CD4-positive, alpha-beta T cell treated with Interleukin-6 for 4 hours (primary cell): ENCODE data around the gene BANP.
"Not testable (repeated sequence)": the region's sequence is repeated elsewhere in the genome, so short reads cannot be mapped to it uniquely, and the experiment has no call there.

ENCODE experiments used
- DNase-seq: peaks from one replicate; pipeline ENCODE4 v3.0.0-alpha.2; 2020; ENCODE audit warnings: mixed read lengths

The BANP gene

GRCh38 chr16:87996962-87997880 is 46.0 kb downstream of the BANP start:
- no peak for DNase-seq

DNA sequence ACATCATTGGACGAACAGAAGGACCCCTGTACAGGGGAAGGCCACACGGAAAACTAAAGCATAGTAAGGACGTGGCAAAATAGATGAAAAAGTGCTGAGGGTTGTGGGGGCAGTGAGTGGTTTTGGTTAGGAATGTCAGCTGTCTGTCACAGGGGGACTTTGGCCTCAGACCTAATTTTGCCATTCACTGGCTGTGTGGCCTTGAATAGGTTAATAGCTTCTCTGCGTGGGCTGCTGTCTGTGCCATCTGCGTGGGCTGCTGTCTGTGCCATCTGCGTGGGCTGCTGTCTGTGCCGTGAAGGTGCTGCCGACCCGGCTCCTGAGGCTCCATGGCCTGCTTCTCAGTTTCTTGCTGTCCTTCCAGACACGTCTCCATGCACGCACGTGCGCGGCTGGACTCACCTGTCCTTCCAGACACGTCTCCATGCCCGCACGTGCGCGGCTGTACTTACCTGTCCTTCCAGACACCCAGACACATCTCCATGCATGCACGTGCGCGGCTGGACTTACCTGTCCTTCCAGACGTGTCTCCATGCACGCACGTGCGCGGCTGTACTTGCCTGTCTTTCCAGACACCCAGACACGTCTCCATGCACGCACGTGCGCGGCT is 47.1 kb downstream of the BANP start:
- not testable (repeated sequence) for DNase-seq

- DNase-seq: not testable (repeated sequence)
Measured at GRCh38 chr16:87998992-87999391, 47.8 kb downstream of the BANP start.

DNA sequence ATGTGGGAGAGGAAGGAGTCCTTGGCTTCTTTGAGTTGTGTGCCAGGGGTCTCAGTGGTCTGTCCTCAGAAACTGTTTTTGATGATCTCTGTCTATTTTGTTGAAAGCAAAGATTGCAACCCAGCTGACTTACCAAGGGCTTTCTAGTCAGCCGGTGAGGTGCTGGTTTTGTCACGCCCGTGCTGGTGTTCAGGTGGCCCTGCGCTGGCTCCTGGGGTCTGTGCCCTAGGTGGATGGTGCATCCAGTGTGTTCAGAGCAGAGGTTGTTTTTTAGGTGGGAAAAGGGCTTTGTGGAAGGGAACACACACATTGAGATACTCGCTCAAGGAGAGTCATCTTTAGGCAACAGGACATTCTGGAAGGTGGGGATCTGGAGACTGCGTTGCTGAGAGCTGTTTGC is 51.0 kb downstream of the BANP start:
- no peak for DNase-seq

GRCh38 chr16:88002749-88003148 is 51.5 kb downstream of the BANP start:
- DNase-seq: no peak

GRCh38 chr16:88003316-88003715 is 52.1 kb downstream of the BANP start:
- no peak for DNase-seq

DNA sequence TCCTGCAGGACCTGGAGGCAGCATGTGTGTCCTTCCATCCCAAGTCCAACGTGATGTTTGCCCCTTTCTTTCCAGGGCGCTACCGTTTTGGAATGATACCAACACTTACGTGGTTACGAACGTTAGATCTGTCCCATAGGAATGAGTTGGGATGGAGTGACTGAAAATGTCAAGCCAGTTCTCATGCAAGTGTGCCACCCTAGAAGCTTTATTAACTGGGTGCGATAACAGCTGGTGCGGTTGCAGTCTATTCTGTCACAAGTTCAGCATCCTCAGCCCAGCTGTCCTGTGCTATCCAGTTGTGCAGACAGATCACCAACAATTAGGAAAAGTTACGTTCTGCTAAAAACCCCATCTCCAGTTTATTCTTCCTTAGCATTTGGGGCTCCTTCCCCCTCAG is 52.5 kb downstream of the BANP start:
- DNase-seq: no peak

DNA sequence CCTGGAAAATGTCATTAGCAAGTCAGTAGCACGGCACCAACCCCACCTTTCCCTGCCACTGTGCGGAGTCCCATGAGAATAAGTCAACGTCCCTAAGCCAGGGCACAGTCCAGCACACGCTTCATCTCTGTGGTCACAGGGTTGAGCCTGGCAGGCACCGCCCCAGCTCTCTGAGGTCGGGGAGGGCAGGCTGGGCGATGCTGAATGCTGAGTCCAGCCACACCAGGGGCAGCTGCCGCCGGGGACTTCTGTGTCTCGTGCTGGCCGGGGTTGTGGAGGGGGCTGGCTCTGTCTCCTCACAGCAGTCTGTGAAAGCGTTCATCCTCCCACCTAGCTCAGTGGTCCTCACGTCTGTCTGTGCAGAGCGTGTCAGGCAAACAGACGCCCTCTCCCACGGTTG is 53.2 kb downstream of the BANP start:
- DNase-seq: no peak

DNA sequence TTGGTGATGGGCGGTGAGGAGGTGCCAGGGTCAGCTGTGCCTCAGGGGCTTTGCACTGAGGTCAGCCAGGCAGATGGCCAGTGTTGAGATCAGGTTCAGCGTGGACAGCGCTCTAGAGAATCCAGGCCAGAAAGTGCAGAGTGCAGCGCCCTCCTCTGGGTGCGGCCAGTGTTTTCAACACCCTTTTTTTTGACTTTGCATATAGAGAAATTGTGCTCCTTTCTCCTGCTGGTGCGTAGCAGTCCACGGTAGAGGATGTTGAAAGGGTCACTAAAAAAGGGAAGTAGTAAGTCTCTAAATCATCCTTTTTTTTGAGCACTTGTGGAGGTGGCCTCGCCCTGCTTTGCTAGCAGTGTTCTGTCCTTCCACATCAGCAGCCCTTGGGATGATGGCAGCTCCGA is 53.9 kb downstream of the BANP start:
- DNase-seq: no peak

DNA sequence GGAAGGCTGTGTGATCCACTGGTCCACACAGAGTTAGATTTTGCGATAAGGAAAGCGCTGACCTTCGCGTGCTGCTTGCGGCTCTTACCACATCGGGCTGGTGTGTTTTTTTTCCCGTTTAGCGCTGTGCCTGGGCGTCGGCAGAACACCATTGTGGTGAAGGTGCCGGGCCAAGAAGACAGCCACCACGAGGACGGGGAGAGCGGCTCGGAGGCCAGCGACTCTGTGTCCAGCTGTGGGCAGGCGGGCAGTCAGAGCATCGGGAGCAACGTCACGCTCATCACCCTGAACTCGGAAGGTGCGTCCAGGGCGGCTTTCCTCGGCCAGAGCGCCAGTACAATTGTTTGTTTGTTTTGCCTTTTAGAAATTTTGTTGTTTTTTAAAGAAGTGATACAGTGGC is 54.7 kb downstream of the BANP start:
- no peak for DNase-seq

DNA sequence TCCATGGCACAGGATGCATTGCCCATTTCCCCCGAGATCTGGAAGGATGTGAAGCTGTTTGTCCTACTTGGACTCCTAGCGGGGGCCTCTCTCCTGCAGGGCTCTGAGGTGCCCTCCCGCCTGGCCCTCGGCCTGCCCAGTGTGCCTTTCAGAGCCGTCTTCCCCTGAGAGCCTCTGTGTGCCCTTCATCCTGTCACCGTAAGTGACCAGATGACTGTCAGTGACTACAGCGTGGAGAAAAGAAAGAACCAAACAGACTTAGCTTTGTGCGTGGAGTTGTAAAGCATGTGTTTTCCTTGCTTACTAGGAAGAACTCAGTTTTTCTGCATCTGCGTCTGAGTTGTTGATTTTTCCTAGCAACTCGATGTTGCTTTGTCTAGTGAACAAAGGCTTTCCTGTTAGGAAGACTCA is 56.1 kb downstream of the BANP start:
- no peak for DNase-seq

- no peak for DNase-seq
Measured at GRCh38 chr16:88008840-88009239, 57.6 kb downstream of the BANP start.

DNA sequence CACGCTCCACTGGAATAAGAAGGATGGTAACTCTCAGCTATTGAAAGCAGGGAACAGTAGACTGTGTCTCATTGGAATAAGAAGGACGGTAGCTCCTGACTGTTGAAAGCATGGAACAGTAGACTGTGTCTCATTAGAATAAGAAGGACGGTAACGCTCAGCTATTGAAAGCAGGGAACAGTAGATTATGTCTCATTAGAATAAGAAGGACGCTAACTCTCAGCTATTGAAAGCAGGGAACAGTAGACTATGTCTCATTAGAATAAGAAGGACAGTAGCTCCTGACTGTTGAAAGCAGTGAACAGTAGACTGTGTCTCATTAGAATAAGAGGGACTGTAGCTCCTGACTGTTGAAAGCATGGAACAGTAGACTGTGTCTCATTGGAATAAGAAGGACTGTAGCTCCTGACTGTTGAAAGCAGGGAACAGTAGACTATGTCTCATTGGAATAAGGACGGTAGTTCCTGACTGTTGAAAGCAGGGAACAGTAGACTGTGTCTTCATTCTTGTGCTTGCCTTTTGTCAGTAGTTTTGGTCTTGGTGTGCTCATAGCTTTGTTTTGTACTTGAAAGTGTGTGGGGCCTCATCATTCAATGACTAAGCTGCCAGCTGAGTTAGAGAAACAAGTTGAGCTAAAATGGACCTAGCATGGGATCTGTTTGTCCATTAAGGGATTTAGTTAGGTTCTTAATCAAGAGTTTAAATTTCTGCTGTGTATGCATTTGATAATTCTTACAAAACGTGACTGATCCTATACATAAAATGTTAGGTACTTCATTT is 58.5 kb downstream of the BANP start:
- no peak for DNase-seq

GRCh38 chr16:88010343-88010967 is 59.2 kb downstream of the BANP start:
- no peak for DNase-seq

DNA sequence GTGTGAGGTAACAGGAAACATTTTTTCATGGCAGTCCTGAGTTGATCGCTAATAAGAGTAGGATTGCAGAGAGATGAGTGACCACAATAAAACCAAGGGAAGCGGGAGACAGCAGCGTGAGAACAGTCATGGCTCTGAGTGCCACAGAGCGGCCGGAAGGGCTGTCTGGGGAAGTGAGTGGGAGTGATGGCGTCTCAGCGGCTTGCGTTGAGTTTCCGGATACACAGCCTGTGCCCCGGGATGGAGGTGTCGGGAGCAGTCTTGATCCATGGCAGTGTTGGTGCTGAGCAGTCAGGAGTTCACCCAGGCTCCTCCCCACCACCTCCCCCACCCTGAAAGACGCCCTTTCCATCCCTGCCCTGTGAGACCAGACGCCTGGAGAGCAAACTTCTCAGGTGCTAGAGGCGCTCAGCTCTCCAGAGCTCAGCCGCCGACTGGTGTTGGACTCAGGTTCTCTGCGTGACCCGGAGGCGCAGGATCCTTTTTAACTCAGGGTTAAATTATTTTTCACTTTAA is 59.8 kb downstream of the BANP start:
- no peak for DNase-seq

DNA sequence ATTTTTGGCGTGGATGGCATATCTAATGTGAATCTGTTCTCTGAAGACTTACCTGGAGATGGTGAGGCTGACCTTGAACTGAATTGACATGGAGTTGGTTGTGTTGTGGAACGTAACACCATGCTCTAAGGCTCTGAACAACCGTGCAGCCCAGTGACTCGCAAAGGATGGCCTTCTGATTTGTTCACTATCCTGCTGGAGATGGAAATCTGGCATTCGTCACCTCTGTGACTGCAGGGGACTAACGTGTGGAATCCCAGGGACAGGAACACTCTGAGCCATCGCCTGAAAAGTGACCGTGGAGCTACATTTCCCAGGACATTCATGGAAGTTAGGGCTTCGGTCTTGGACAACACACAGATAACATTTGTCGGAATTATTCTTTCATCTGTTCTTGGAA is 61.1 kb downstream of the BANP start:
- no peak for DNase-seq

GRCh38 chr16:88013091-88013609 is 61.9 kb downstream of the BANP start:
- DNase-seq: no peak

DNA sequence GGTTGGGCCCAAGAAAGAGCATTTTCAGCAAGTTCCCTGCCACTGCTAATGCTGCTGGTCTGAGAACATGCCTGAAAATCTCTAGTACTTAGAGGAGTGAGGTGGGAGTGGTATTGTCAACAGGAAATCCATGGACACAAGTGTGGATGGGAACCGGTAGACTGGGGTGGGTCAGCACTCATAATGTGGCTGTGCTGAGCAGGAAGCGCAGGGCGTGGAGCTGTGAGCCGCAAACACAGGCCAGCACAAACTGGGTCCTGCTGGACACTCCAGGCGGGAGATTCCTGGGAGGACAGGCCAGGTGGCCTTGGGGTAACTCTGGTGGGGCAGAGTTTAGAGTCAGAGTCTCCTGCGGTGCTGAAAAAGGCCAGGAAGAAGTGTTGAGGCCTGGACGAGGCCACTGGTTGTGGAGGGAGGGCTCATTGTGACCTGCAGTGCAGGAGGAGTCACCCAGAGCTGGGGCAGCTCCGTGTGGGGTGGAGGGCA is 62.6 kb downstream of the BANP start:
- no peak for DNase-seq

DNA sequence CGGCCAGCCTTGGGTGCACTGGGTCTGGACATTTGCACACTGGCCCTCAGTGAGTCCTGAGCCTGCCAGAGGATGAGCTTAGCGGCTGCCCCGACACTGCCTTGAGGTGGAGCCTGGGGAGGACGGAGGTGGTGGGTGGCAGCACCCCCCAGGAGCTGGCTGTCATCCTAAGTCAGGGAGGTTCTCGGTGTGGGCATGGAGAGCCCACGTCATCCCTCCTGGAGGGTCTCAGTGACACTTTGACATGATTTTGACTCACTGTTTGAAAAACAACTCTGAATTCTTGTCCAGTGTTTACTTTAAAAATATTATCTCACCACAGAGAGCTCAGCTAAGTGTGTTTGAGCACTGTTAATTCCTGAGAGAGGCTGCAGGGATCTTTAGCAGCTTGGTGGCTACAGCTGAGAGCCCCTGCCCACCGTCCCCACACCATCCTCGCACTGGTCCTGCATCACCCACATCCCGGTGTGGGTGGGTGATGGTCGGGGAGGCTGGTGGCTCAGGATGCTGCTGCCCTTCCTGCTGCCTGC is 63.1 kb downstream of the BANP start:
- no peak for DNase-seq

DNA sequence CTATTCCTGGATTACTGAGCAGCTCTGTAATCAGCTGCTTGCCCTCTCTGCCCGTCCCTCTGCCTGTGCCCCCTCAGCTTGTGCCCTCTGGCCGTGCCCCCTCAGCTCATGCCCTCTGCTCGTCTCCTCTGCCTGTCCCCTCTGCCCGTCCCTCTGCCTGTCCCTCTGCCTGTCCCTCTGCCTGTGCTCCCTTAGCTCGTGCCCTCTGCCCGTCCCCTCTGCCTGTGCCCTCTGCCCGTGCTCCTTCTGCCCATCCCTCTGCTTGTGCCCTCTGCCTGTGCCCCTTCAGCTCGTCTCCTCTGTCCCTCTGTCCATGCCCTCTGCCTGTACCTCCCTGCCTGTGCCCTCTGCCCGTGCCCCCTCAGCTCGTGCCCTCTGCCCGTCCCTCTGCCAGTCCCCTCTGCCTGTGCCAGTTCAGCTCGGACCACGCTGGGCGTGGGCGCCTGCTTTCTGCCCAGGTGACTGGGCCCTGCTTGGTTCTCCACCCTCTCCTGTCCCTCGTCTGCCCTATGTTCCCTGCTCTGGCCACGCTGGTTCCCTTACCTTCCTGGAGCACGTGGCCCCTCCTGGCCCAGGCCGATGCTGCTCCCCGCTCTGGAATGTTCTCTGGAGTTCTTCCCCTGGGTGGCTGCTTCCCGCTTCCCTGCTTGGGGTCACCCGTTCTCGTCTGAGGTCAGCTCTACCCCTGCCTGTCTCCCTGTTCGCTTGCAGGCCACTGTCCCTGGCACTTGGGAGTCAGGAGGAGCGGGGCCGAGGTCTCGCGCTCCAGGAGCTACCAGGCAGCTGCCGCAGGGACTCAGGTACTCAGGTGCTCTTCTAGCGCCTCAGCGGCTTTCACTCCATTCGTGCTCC is 63.9 kb downstream of the BANP start:
- no peak for DNase-seq

- no peak for DNase-seq
Measured at GRCh38 chr16:88015806-88016140, 64.5 kb downstream of the BANP start.
